Skeletal muscle tissue (tissue), 2 donors: Measurements from ENCODE around the gene CD36. TPM values are rescaled to one million over a fixed set of nuclear protein-coding genes. Genes with fewer than 3 reads are reported as not detected.

Experiments used
- small RNA-seq: library from RNA; depleted of rRNA; stranded (forward); fragments of <200 nt; gene quantifications from one replicate; pipeline ENCODE3, GENCODE V24; 2014
- total RNA-seq: library from RNA; depleted of rRNA; stranded (reverse); fragments of >200 nt; gene quantifications from one replicate; pipeline ENCODE4 v1.2.3, GENCODE V29; 2014

Gene CD36
- total RNA-seq, 1 donor from 2014 or later = 533 TPM

Small RNA genes lying within 50 kb of the gene (small RNA-seq; reads per million reads assigned to genes)
- not detected for gene AC073850.1

Other genes starting within 250 kb of the CD36 start
- not detected for gene GNAT3, start 126.6 kb upstream of the CD36 start, total RNA-seq